GM12891 (cell line): Measurements from ENCODE around the gene COL20A1.

Experiments
- DNase-seq: peaks from one replicate; pipeline ENCODE4 v3.0.0; 2011; ENCODE audit warnings: low spot score; ENCODE audit not compliant: insufficient read length
- FAIRE-seq: peaks from 2 replicates; lab custom pipeline; 2011; peaks lifted over from hg19 to GRCh38; lab: Jason Lieb, UNC
- PAX5 ChIP-seq: IDR thresholded peaks from 2 replicates; pipeline ENCODE4 v1.6.1; 2011; ENCODE audit warnings: low read length, moderate library complexity, mild to moderate bottlenecking; ENCODE audit not compliant: insufficient read depth, severe bottlenecking
- POLR2A ChIP-seq: IDR thresholded peaks from 2 replicates; pipeline ENCODE4 v1.6.1; 2011; ENCODE audit warnings: low read depth, low read length, control low read depth
- POLR2AphosphoS5 ChIP-seq: IDR thresholded peaks from 2 replicates; pipeline ENCODE4 v1.6.1; 2011; ENCODE audit warnings: low read depth, low read length, control low read depth
- POU2F2 ChIP-seq: IDR thresholded peaks from 2 replicates; pipeline ENCODE4 v1.6.1; 2011; ENCODE audit warnings: low read depth, mild to moderate bottlenecking, control low read depth, low read length, moderate library complexity
- SPI1 ChIP-seq: IDR thresholded peaks from 2 replicates; pipeline ENCODE4 v1.6.1; 2011; ENCODE audit warnings: low read depth, low read length, control low read depth
- TAF1 ChIP-seq: IDR thresholded peaks from 2 replicates; pipeline ENCODE4 v1.6.1; 2011; ENCODE audit warnings: low read depth, low read length, control low read depth

Gene COL20A1

DNA sequence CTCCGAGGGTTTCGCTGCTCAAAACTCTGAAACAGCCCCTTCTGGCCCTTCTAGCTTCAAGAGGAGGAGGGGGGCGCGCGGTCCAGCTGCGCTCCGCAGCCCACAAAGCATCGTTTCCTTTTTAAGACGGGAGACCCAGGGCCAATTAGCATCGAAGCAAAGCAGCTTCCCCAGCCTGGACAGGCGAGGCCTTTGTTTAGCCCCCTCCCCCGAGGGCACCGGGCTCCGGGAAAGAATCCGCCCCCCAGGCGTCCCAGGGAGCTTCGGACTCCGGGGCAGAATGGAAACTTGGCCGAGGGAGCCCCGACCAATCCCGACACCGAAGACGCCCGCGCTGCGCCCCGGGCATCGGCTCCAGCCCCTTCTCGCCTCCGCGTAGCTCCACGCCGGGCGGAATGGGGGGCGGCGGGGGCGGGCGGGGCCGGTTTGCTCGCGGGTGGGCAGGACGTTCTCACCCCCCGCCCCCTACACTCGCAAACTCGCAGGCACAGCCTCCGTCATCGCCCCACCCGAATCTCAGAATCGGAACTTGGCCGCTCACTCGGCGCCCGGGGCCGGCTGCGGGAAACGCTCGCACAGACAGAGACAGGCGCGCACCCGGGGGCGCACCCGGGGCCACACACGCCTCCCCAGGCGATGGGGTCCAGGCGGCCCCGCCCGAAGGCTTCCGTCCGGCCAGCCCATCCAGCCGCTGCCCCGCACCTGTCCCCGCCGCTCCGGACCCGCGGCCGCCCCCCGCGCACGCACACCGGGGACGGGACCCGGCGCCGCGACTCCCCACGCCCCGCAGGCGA lies 39.4 kb upstream of the COL20A1 start:
- no peak for TF ChIP-seq PAX5
- TF ChIP-seq POLR2A, result no peak
- TF ChIP-seq TAF1, result no peak
- no peak for TF ChIP-seq SPI1
- TF ChIP-seq POLR2AphosphoS5, result no peak
- TF ChIP-seq POU2F2, result no peak
- no peak for FAIRE-seq

DNA sequence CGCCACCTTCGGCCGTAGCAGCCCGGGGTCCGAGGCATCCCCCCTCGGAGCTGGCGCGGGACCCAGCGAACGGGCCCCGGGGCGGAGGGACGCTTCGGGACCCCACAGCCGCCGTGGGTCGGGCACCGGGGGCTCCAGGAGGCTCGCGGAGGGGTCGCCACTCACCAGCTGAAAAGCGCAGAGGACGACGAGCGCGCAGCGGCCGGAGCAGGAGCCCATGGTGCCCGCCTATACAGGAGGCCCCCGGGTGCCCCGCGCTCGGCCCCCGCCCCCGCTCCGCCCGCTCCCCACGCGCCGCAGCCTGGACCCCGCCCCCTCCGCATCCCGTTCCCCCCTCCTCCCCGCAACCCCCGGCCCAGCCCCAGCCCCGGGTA lies 38.8 kb upstream of the COL20A1 start, which contains the start of gene NKAIN4:
Gene NKAIN4 (minus strand): TSS at position 232 of the 374 bp plus-strand sequence. CDS start 13 bp downstream, at position 219.
- no peak for DNase-seq
- no peak for FAIRE-seq
- TF ChIP-seq POU2F2, result no peak
- TF ChIP-seq TAF1, result no peak
- TF ChIP-seq POLR2A, result no peak
- no peak for TF ChIP-seq PAX5
- TF ChIP-seq POLR2AphosphoS5, result no peak
- TF ChIP-seq SPI1, result no peak

More for the DNA sequence above, 39.4 kb upstream of the COL20A1 start:
- DNase-seq, result no peak

DNA sequence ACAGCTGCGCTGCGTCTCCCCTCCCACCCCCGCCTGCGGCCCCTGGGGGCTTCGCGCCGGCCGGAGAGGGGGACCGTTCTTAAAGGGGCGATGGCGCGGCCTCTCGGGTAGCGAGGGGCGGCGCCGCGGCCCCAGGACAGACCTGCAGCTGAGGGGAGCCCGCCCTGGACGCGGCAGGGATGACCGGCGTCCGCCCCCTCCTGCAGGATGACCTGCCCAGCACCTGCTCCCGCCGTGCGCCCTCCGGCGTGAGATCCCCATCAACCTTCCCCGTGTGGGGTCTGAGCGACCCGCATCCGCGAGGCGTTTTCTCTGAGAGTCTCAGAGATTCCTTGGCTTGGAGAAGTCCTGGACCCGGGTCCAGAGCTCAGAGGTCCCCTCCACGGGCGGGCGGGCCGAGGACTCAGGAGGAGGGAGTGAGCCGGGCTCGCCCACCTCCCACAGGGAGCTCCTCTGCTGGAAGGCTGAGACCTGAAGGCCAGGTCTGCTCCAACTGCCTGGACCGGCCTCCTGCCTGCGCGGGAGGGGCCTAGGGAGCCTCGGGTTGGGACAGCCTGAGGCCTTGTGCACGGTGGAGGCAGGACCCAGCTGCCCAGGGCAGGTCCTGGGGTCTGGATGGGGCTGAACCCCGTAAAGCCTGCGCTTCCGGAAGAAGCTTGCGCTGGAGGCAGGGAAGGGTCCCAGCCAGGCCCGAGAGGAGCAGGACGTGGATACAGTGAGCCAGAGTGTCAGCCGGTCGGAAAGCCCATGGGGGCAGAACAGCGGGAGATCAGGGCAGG lies 38.2 kb upstream of the COL20A1 start:
- TF ChIP-seq PAX5 (no peak), TAF1 (no peak)
- no peak for DNase-seq
- no peak for FAIRE-seq

DNA sequence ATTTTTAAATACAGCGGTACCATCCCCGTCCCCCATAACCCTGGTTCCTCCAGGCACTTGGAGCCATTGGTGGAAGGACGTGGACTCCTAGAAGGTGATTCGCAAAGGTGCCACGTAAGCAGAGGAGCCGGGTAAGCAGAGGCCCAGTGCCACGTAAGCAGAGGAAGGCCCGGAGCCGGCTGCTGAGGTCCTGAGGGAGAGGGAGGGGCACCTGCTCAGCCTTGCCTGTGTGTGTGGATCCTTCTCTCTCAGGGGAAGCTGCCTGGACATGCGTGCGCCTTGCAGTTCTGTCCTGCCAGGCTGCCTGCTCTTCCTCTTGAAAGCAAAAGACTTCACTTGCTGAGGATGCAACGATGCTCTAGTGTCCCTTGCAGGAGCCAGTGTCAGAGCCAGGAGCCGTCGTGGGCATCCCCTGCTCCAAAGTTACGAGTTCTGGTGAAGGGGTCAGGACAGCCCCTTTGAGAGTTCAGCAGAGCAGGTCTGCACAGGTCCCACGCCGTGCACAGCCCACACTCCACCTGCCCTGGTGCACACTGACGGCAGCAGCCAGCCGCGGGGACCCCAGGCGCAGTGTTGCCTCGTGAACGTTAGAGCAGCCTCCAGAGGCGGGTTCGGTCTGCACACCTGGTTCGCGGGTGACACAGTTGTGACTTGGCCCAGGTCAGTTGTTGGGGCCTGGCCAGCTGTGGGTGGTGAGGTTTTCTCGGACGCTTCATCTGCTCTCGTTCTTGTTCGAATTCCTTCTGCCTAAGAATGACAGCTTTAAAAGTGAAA lies 36.9 kb upstream of the COL20A1 start:
- DNase-seq (no peak), FAIRE-seq (no peak)
- TF ChIP-seq POLR2AphosphoS5, result no peak
- TF ChIP-seq POU2F2, result no peak
- TF ChIP-seq PAX5, result no peak
- TF ChIP-seq TAF1, result no peak
- TF ChIP-seq SPI1, result no peak
- TF ChIP-seq POLR2A, result no peak

DNA sequence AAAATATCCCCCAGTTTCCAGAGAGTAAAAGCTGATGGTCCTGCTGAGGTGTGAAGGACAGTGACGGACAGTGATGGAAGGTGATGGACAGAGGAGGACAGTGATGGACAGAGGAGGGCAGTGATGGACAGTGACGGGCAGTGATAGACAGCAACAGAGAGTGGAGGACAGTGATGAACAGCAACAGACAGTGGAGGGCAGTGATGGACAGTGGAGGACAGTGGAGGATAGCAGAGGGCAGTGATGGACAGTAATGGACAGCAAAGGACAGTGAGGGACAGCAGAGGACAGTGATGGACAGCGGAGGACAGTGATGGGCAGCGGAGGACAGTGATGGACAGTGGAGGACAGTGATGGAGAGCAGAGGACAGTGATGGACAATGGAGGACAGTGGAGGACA lies 36.0 kb upstream of the COL20A1 start:
- DNase-seq (no peak), FAIRE-seq (no peak)
- TF ChIP-seq POLR2AphosphoS5 (no peak), TAF1 (no peak), PAX5 (no peak)

DNA sequence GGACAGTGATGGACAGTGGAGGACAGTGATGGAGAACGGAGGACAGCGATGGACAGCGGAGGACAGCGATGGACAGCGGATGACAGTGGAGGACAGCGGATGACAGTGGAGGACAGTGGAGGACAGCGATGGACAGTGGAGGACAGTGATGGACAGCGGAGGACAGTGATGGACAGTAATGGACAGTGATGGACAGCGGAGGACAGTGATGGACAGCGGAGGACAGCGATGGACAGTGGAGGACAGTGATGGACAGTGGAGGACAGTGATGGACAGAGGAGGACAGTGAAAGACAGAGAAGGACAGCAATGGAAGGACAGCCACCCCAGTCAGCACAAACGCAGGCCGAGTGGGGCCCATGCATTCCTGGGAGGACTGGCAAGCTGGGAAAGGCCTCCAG lies 35.4 kb upstream of the COL20A1 start:
- no peak for DNase-seq
- TF ChIP-seq POU2F2 (no peak), POLR2A (no peak)
- FAIRE-seq, result no peak

DNA sequence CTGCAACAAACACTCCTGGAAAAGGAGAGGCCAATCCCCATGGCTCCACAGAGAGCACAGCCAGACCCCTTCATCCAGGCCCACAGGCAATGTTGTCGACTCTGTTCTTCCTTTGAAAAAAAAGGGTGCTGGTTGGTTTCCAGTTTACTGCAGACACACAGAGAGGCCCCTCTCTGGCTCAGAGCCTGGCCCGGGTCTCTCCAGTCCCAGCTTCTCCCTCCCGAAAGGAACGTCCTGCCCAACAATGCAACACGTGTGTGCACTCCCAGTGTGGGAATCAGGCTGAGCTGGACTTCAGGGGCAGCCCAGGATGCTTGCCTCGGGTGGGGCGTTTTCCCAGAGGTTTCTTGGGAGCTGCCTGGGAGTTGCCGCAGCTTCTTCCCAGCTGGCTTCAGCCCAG lies 34.2 kb upstream of the COL20A1 start:
- FAIRE-seq (no peak), DNase-seq (no peak)
- TF ChIP-seq POU2F2, result no peak
- no peak for TF ChIP-seq POLR2AphosphoS5
- no peak for TF ChIP-seq SPI1
- no peak for TF ChIP-seq POLR2A
- no peak for TF ChIP-seq PAX5
- TF ChIP-seq TAF1, result no peak

DNA sequence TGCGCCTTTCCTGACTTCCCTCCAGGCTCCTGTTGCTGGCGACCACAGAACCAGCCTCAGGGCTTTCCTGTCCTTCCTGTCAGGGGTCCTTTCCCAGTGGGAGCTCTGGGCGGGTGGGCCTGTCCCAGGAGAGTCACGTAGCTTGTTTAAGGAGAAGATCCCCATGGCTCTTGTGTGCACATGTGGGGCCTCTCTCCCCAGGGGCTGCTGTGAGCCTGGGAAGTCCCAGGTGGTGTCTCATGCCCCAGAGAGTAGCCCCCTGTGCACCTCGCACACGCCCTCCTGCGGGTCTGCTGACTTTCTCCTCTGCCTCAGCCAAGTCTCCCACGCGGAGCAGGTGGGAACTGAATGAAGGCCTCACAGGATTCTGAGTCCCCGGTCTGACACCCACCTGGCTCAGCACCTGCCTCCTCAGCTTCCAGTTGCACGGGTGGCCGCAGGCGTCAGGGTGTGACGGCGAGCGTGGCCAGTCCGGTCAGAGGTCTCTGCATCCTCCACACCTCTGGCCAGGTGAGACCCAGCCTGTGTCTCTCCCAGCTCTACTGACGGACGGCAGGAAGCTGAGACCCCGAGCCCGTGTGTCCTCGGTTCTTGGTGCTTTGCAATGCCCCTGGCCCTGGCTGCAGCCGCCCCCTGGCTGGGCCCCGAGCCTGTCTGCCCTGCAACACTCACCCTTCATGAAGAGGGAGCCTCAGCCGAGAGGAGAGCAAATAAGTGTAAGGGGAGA lies 33.1 kb upstream of the COL20A1 start:
- DNase-seq (no peak), FAIRE-seq (no peak)
- TF ChIP-seq POLR2A (no peak), POU2F2 (no peak), TAF1 (no peak), SPI1 (no peak), PAX5 (no peak), POLR2AphosphoS5 (no peak)

DNA sequence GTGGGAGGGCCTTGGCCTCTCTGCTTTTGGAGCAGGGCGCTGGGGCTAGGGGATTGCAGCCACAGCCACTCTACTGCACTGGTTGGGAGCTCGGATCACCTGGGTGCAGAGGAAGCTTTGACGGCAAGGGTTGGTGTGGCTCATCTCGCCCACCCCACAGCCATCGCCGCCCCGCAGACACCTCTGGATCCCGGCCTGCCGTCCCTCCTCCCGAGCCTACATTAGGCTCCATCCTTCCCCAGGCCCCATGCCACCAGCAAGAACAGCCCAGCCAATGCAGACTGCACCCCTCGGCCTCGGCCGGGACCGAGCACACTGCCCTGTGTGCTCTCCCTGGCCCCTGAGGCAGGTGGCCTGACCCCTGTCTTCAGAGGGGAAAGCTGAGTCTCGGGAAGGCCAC lies 32.5 kb upstream of the COL20A1 start:
- FAIRE-seq (no peak), DNase-seq (no peak)
- TF ChIP-seq POLR2AphosphoS5, result no peak
- TF ChIP-seq POLR2A, result no peak
- TF ChIP-seq SPI1, result no peak
